Keratinocyte (primary cell): ENCODE results near the gene ABR.

Source experiments
- CTCF ChIP-seq, 3 experiments: IDR thresholded peaks in 1 of 3; conservative IDR thresholded peaks in 1 of 3; optimal IDR thresholded peaks in 1 of 3; 2 replicates in 2 of 3; 3 replicates in 1 of 3; pipeline versions ENCODE3 to v1.5.1; 2011; ENCODE audit warnings: low read length in 3 of 3, mild to moderate bottlenecking in 3 of 3, moderate library complexity in 2 of 3, control low read depth in 1 of 3, inconsistent platforms in 1 of 3; ENCODE audit not compliant: insufficient read depth in 2 of 3; ENCODE audit errors: extremely low read depth in 1 of 3
- EZH2 ChIP-seq: IDR thresholded peaks from one replicate; pipeline ENCODE4 v1.6.1; 2012; ENCODE audit warnings: inconsistent platforms, mild to moderate bottlenecking, low read length, moderate library complexity

GRCh38 chr17:1126250-1126797, 53.5 kb downstream of the ABR start:
- TF ChIP-seq CTCF (optimal IDR thresholded peaks at IDR 0.05 in 1 of 3, IDR thresholded peaks at IDR 0.05 in 1 of 3, conservative IDR thresholded peaks at IDR 0.05 in 1 of 3; ENCODE audit: extremely low read depth in 1 of 3, insufficient read depth in 2 of 3, low read length in 3 of 3) (no peak), EZH2 (no peak)
